H1 (cell line): ENCODE measurements around the gene ARL6IP1. TPM values are rescaled to one million over a fixed set of nuclear protein-coding genes. Genes with fewer than 3 reads are reported as not detected.

Source experiments
- CTCF ChIA-PET: fragments of 300-600 bp; sonication (Branson Sonifier 250); formaldehyde crosslinking; loops from one replicate; lab custom pipeline; 2021; ENCODE audit not compliant: partially characterized antibody; lab: Charles Lee
- POLR2A ChIA-PET: fragments of 300-600 bp; sonication (Branson Sonifier 250); formaldehyde crosslinking; loops from one replicate; lab custom pipeline; 2021; ENCODE audit warnings: inconsistent platforms; ENCODE audit not compliant: partially characterized antibody; lab: Charles Lee
- DNase-seq, 2 experiments: peaks; one replicate each; pipeline versions ENCODE4 v3.0.0 to v3.0.0-alpha.2; 2010 to 2022; ENCODE audit warnings: low spot score in 2 of 2, low read depth in 1 of 2, mixed read lengths in 1 of 2
- FAIRE-seq: peaks from 2 replicates; lab custom pipeline; 2011; peaks lifted over from hg19 to GRCh38; lab: Jason Lieb, UNC
- H2AFZ ChIP-seq: 2 replicates; pipeline ENCODE4 v1.8.1; 2012; ENCODE audit warnings: low read length, inconsistent platforms
- H2AK5ac ChIP-seq: 2 replicates; pipeline ENCODE4 v1.6.1; 2013; ENCODE audit warnings: low read depth, low read length
- H2BK120ac ChIP-seq: replicated peaks from 2 replicates; pipeline ENCODE3; 2013; ENCODE audit warnings: low read depth, low read length, inconsistent platforms
- H2BK12ac ChIP-seq: 2 replicates; pipeline ENCODE4 v1.6.1; 2013; ENCODE audit warnings: low read depth, low read length
- H2BK15ac ChIP-seq: 2 replicates; pipeline ENCODE4 v1.6.1; 2013; ENCODE audit warnings: low read length
- H2BK20ac ChIP-seq: 2 replicates; pipeline ENCODE4 v1.6.1; 2013; ENCODE audit warnings: low read length
- H2BK5ac ChIP-seq: 2 replicates; pipeline ENCODE4 v1.6.1; 2013; ENCODE audit warnings: low read depth, low read length
- H3K14ac ChIP-seq: 2 replicates; pipeline ENCODE4 v1.6.1; 2013; ENCODE audit warnings: inconsistent platforms; ENCODE audit not compliant: insufficient read length
- H3K18ac ChIP-seq: 2 replicates; pipeline ENCODE4 v1.6.1; 2013; ENCODE audit warnings: low read length; ENCODE audit errors: extremely low read depth
- H3K23ac ChIP-seq: 2 replicates; pipeline ENCODE4 v1.6.1; 2013; ENCODE audit warnings: inconsistent platforms; ENCODE audit not compliant: insufficient read length
- H3K23me2 ChIP-seq: 2 replicates; pipeline ENCODE4 v1.6.1; 2013; ENCODE audit warnings: low read depth, low read length
- H3K27ac ChIP-seq: 2 replicates; pipeline ENCODE4 v1.6.1; 2011; ENCODE audit warnings: low read depth, low read length, inconsistent platforms
- H3K27me3 ChIP-seq, 4 experiments: replicated peaks in 1 of 4; 1 replicate in 1 of 4; 2 replicates in 3 of 4; pipeline versions ENCODE4 v1.6.1 to v1.8.1; 2011 to 2013; ENCODE audit warnings: low read length in 3 of 4, mild to moderate bottlenecking in 3 of 4, inconsistent platforms in 2 of 4, mixed read lengths in 2 of 4, moderate library complexity in 1 of 4; ENCODE audit not compliant: control insufficient read depth in 3 of 4, insufficient read depth in 3 of 4; ENCODE audit errors: extremely low read depth in 1 of 4
- H3K36me3 ChIP-seq, 4 experiments: 2 replicates each; pipeline versions ENCODE4 v1.6.1 to v1.8.1; 2011 to 2013; ENCODE audit warnings: mild to moderate bottlenecking in 4 of 4, low read length in 3 of 4, moderate library complexity in 2 of 4, control low read depth in 1 of 4, inconsistent platforms in 1 of 4; ENCODE audit not compliant: insufficient read depth in 4 of 4, control insufficient read depth in 2 of 4
- H3K4ac ChIP-seq: replicated peaks from 2 replicates; pipeline ENCODE3; 2013; ENCODE audit warnings: low read length, low read depth, mixed read lengths, inconsistent platforms; ENCODE audit not compliant: insufficient read length
- H3K4me1 ChIP-seq, 4 experiments: replicated peaks in 1 of 4; 1 replicate in 1 of 4; 2 replicates in 3 of 4; pipeline versions ENCODE4 v1.6.1 to v1.8.1; 2011 to 2013; ENCODE audit warnings: low read length in 3 of 4, inconsistent platforms in 2 of 4, mixed read lengths in 1 of 4; ENCODE audit not compliant: insufficient read depth in 4 of 4, control insufficient read depth in 3 of 4
- H3K4me2 ChIP-seq, 2 experiments: 2 replicates each; pipeline versions ENCODE4 v1.6.1 to v1.8.1; 2011 to 2013; ENCODE audit warnings: low read depth in 2 of 2, low read length in 2 of 2, control low read depth in 1 of 2, inconsistent platforms in 1 of 2, mild to moderate bottlenecking in 1 of 2; ENCODE audit not compliant: insufficient read depth in 1 of 2
- H3K4me3 ChIP-seq, 4 experiments: fragments of 200-600, 300-600 bp in 1 of 4; sonication (generic), shearing (Covaris generic), sonication (Bioruptor Twin) in 1 of 4; 2 replicates each; pipeline versions ENCODE4 v1.5.1 to v1.8.1; 2011 to 2016; ENCODE audit warnings: low read length in 4 of 4, low read depth in 3 of 4, control low read depth in 2 of 4, inconsistent platforms in 2 of 4, mild to moderate bottlenecking in 2 of 4, mixed read lengths in 1 of 4, moderate library complexity in 1 of 4; ENCODE audit not compliant: insufficient read depth in 2 of 4; ENCODE audit errors: extremely low read depth in 1 of 4
- H3K56ac ChIP-seq: replicated peaks from 2 replicates; pipeline ENCODE3; 2013; ENCODE audit warnings: low read depth, mild to moderate bottlenecking, mixed read lengths, low read length, inconsistent platforms; ENCODE audit not compliant: insufficient read length
- H3K79me1 ChIP-seq: 2 replicates; pipeline ENCODE4 v1.6.1; 2013; ENCODE audit warnings: low read depth, low read length, control low read depth
- H3K79me2 ChIP-seq, 2 experiments: 2 replicates each; pipeline versions ENCODE4 v1.6.1 to v1.8.1; 2012 to 2013; ENCODE audit warnings: low read length in 2 of 2, mild to moderate bottlenecking in 2 of 2, inconsistent platforms in 1 of 2; ENCODE audit not compliant: insufficient read depth in 2 of 2, control insufficient read depth in 1 of 2
- H3K9ac ChIP-seq, 4 experiments: replicated peaks in 1 of 4; 1 replicate in 1 of 4; 2 replicates in 3 of 4; pipeline versions ENCODE4 v1.6.1 to v1.8.1; 2011 to 2013; ENCODE audit warnings: low read depth in 3 of 4, low read length in 3 of 4, control low read depth in 2 of 4, mild to moderate bottlenecking in 2 of 4, moderate library complexity in 2 of 4, inconsistent platforms in 1 of 4; ENCODE audit errors: extremely low read depth in 1 of 4
- H3K9me3 ChIP-seq, 2 experiments: 2 replicates each; pipeline versions ENCODE4 v1.6.1 to v1.8.1; 2012 to 2013; ENCODE audit warnings: mild to moderate bottlenecking in 2 of 2, moderate library complexity in 2 of 2, control low read depth in 1 of 2, inconsistent platforms in 1 of 2, low read depth in 1 of 2, low read length in 1 of 2, mixed read lengths in 1 of 2; ENCODE audit not compliant: insufficient read depth in 2 of 2
- H4K20me1 ChIP-seq, 2 experiments: replicated peaks in 1 of 2; 2 replicates each; pipeline versions ENCODE3 to v1.8.1; 2011 to 2013; ENCODE audit warnings: inconsistent platforms in 2 of 2, low read length in 2 of 2, mild to moderate bottlenecking in 1 of 2; ENCODE audit not compliant: insufficient read depth in 2 of 2, control insufficient read depth in 1 of 2
- H4K5ac ChIP-seq: 2 replicates; pipeline ENCODE4 v1.6.1; 2013; ENCODE audit warnings: low read length, low read depth, mixed read lengths, inconsistent platforms; ENCODE audit not compliant: insufficient read length
- H4K8ac ChIP-seq: 2 replicates; pipeline ENCODE4 v1.8.0; 2013; ENCODE audit warnings: mild to moderate bottlenecking, moderate library complexity, low read length, inconsistent platforms; ENCODE audit not compliant: insufficient read depth; ENCODE audit errors: extremely low read depth
- H4K91ac ChIP-seq: replicated peaks from 2 replicates; pipeline ENCODE3; 2013; ENCODE audit warnings: low read length, mixed read lengths, inconsistent platforms; ENCODE audit not compliant: insufficient read length
- PHF8 ChIP-seq: fragments of 200-600 bp; sonication (generic); conservative IDR thresholded peaks from 2 replicates; pipeline ENCODE4 v1.7.1; 2012; ENCODE audit warnings: low read depth, mild to moderate bottlenecking, inconsistent platforms, low read length, moderate library complexity
- RAD21 ChIP-seq, 2 experiments: IDR thresholded peaks in 1 of 2; conservative IDR thresholded peaks in 1 of 2; 2 replicates each; pipeline ENCODE4 v1.6.1; 2011; ENCODE audit warnings: low read depth in 2 of 2, low read length in 2 of 2, improper control_type of control experiment in 1 of 2, inconsistent platforms in 1 of 2, mild to moderate bottlenecking in 1 of 2, moderate library complexity in 1 of 2
- ZNF274 ChIP-seq: IDR thresholded peaks from 2 replicates; pipeline ENCODE4 v1.7.0; 2012; ENCODE audit warnings: low read length, borderline replicate concordance; ENCODE audit errors: extremely low read depth
- WGBS, 2 experiments: shearing (Covaris generic) in 1 of 2; methylation state at CpG; one replicate each; pipeline versions ENCODE4 v1.1.6 to v1.1.7; 2013 to 2015; ENCODE audit warnings: low lambda C conversion rate in 2 of 2, mixed read lengths in 2 of 2, inconsistent platforms in 1 of 2, low coverage in 1 of 2, missing lambda C conversion rate in 1 of 2; ENCODE audit not compliant: insufficient replicate concordance in 2 of 2, insufficient coverage in 1 of 2, insufficient read length in 1 of 2; ENCODE audit errors: extremely low coverage in 1 of 2, missing lambda C conversion rate in 1 of 2; 5-methylcytosine and 5-hydroxymethylcytosine counted together
- polyA plus RNA-seq, 7 experiments: library from polyadenylated mRNA; depleted of rRNA in 3 of 7; stranded (reverse) in 5 of 7; unstranded in 2 of 7; fragments of >200 nt in 5 of 7; fragments of 200-250 nt in 2 of 7; gene quantifications; 1 replicate in 5 of 7; 2 replicates in 1 of 7; 4 replicates in 1 of 7; pipeline versions ENCODE4 v1.2.1 to v1.2.3, GENCODE V29; 2011 to 2013; ENCODE audit warnings: missing spikeins in 2 of 7, mixed read lengths in 2 of 7
- total RNA-seq: library from RNA; stranded (reverse); fragmentation: NEBNext Ultra II Directional; extraction: Animal tissue kit (Norgen Biotek cat#: 25700); gene quantifications from 2 replicates; pipeline ENCODE4 v1.2.1, GENCODE V29; 2021

Gene ARL6IP1
- total and polyA plus RNA-seq, 2 of the 8 experiments (the other 6 are each of a cell fraction or from before 2014, with no cell fraction given): 162 to 170 TPM

DNA sequence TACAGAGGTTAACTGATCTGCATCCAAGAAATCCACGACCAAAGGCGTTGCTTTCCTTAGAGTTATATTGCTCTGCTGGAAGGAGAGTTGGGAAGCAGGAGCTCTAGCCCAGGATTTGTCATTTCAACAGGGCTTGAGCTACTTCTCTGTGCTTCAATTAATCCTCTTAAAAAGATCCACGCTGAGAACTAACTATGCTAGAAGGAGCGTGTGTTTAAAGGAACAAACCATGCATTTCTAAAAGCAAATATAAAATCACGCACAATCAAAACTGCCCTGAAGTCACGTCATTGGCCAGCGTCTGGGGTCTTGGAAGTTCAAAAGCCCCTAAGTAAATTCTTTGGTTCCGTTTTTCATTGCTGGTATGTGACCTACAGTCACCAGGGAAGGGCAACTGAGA lies 1.1 kb downstream of the ARL6IP1 start:
- Histone ChIP-seq H3K56ac (no peak overlapping the region), H4K91ac (no peak overlapping the region), H3K36me3 (peaks cover 0 to 33% (median 8%) of the 10 kb centered on the region in 4 experiments; a peak in 6 of 8 replicates), H3K27me3 (no peaks in the 10 kb centered on the region), H2AFZ (no peak overlapping the region), H3K4me1 (peaks cover 0 to 7% (median 3%) of the 10 kb centered on the region in 4 experiments; a peak in 4 of 7 replicates), H3K23me2 (peaks cover 3% of the 10 kb centered on the region; the same call in 1 of the 2 replicates), H2BK15ac (no peak overlapping the region), H3K4me2 (peak overlapping the region; percentile 72 to 92), H3K79me2 (peaks cover 16 to 48% of the 10 kb centered on the region in 2 experiments), H3K18ac (no peak overlapping the region), H3K14ac (no peak overlapping the region), H3K4me3 (peak overlapping the region; percentile 63 to 93 (median 91)), H2BK120ac (no peak overlapping the region), H3K4ac (no peak overlapping the region), H3K23ac (no peak overlapping the region), H4K20me1 (peaks cover 3 to 4% of the 10 kb centered on the region in 2 experiments), H3K9me3 (no peaks in the 10 kb centered on the region; a peak in 1 of 4 replicates), H3K27ac (no peak overlapping the region), H2AK5ac (no peak overlapping the region), H2BK20ac (no peak overlapping the region), H2BK5ac (no peak overlapping the region), H3K79me1 (no peaks in the 10 kb centered on the region; the same call in 1 of the 2 replicates), H4K8ac (no peak overlapping the region), H3K9ac (peak overlapping the region; percentile 35 to 89 (median 82); a peak in 6 of 7 replicates), H2BK12ac (no peak overlapping the region), H4K5ac (no peak overlapping the region)
- ChIA-PET POLR2A (interaction anchor here (0.8 to 14.8 kb wide), 16 partner anchors 9 to 268 kb away, joined by 3 to 503 read pairs (median 6); partner anchors contain the start of genes COQ7, RPS15A and SMG1), CTCF (interaction anchor here (2.1 kb wide), 1 partner anchor 8 kb away, joined by 9 read pairs; no protein-coding TSS in a partner anchor)
- DNase-seq (no peak), FAIRE-seq (no peak)
- TF ChIP-seq PHF8: no peak
- TF ChIP-seq RAD21 (IDR thresholded peaks at IDR 0.05 in 1 of 2, conservative IDR thresholded peaks at IDR 0.05 in 1 of 2; ENCODE audit: low read depth in 2 of 2, low read length in 2 of 2): no peak
- no peak for TF ChIP-seq ZNF274
- WGBS, 2 experiments: 20% methylated on average over 8 of the region's 8 CpGs; no CpG with 5 or more reads in 1 of the 2 experiments
